Trophoblast cell (in vitro differentiated cells and primary cell): ENCODE measurements around the gene TRPV4.

Experiments
- DNase-seq, 2 donors: peaks; one replicate each; pipeline ENCODE4 v3.0.0-alpha.2; 2016
- H2AFZ ChIP-seq: 2 replicates; pipeline ENCODE4 v1.6.1; 2013; ENCODE audit warnings: low read length, moderate library complexity, mild to moderate bottlenecking; ENCODE audit not compliant: insufficient read depth, poor library complexity
- H2AK5ac ChIP-seq: 2 replicates; pipeline ENCODE4 v1.6.1; 2013; ENCODE audit warnings: mild to moderate bottlenecking, low read length
- H2BK120ac ChIP-seq: 2 replicates; pipeline ENCODE4 v1.6.1; 2013; ENCODE audit warnings: low read length, mild to moderate bottlenecking, moderate library complexity; ENCODE audit not compliant: insufficient read depth, poor library complexity
- H2BK12ac ChIP-seq: 2 replicates; pipeline ENCODE4 v1.6.1; 2013; ENCODE audit warnings: mild to moderate bottlenecking, low read length, moderate library complexity
- H2BK5ac ChIP-seq: 2 replicates; pipeline ENCODE4 v1.6.1; 2013; ENCODE audit warnings: low read length, low read depth, moderate library complexity, mild to moderate bottlenecking; ENCODE audit not compliant: poor library complexity
- H3K14ac ChIP-seq: 2 replicates; pipeline ENCODE4 v1.6.1; 2013; ENCODE audit warnings: mild to moderate bottlenecking, low read length
- H3K18ac ChIP-seq: 2 replicates; pipeline ENCODE4 v1.6.1; 2013; ENCODE audit warnings: mild to moderate bottlenecking, low read length
- H3K23ac ChIP-seq: 2 replicates; pipeline ENCODE4 v1.6.1; 2013; ENCODE audit warnings: low read length
- H3K27ac ChIP-seq: 2 replicates; pipeline ENCODE4 v1.5.1; 2013; ENCODE audit warnings: low read depth, mild to moderate bottlenecking, inconsistent platforms, low read length, moderate library complexity
- H3K27me3 ChIP-seq: 2 replicates; pipeline ENCODE4 v1.6.1; 2013; ENCODE audit warnings: inconsistent platforms, mild to moderate bottlenecking, low read length, moderate library complexity; ENCODE audit not compliant: insufficient read depth
- H3K36me3 ChIP-seq, 2 experiments: 1 replicate in 1 of 2; 2 replicates in 1 of 2; pipeline ENCODE4 v1.6.1; 2013; ENCODE audit warnings: low read length in 2 of 2, mild to moderate bottlenecking in 2 of 2, moderate library complexity in 1 of 2; ENCODE audit not compliant: insufficient read depth in 2 of 2, control insufficient read depth in 1 of 2
- H3K4ac ChIP-seq: 2 replicates; pipeline ENCODE4 v1.6.1; 2013; ENCODE audit warnings: low read depth, mild to moderate bottlenecking, low read length, moderate library complexity
- H3K4me1 ChIP-seq, 2 experiments: 1 replicate in 1 of 2; 2 replicates in 1 of 2; pipeline ENCODE4 v1.6.1; 2013; ENCODE audit warnings: low read length in 2 of 2, mild to moderate bottlenecking in 2 of 2, moderate library complexity in 1 of 2; ENCODE audit not compliant: insufficient read depth in 2 of 2, control insufficient read depth in 1 of 2
- H3K4me2 ChIP-seq: 2 replicates; pipeline ENCODE4 v1.6.1; 2013; ENCODE audit warnings: inconsistent platforms, mild to moderate bottlenecking, low read length, moderate library complexity
- H3K4me3 ChIP-seq: 2 replicates; pipeline ENCODE4 v1.5.1; 2013; ENCODE audit warnings: mild to moderate bottlenecking, low read depth, low read length, inconsistent platforms
- H3K79me1 ChIP-seq: one replicate; pipeline ENCODE4 v1.6.1; 2013; ENCODE audit warnings: low read length
- H3K79me2 ChIP-seq: 2 replicates; pipeline ENCODE4 v1.6.1; 2013; ENCODE audit warnings: low read length, mild to moderate bottlenecking; ENCODE audit not compliant: control insufficient read depth, insufficient read depth, poor library complexity
- H3K9ac ChIP-seq: 2 replicates; pipeline ENCODE4 v1.6.1; 2013; ENCODE audit warnings: mild to moderate bottlenecking, low read length
- H3K9me3 ChIP-seq: 2 replicates; pipeline ENCODE4 v1.6.1; 2013; ENCODE audit warnings: low read depth, mild to moderate bottlenecking, control low read depth, inconsistent platforms, low read length; ENCODE audit not compliant: insufficient read depth
- H4K12ac ChIP-seq: 2 replicates; pipeline ENCODE4 v1.6.1; 2013; ENCODE audit warnings: low read depth, mild to moderate bottlenecking, low read length, moderate library complexity
- H4K8ac ChIP-seq: 2 replicates; pipeline ENCODE4 v1.6.1; 2013; ENCODE audit warnings: low read depth, mild to moderate bottlenecking, low read length, moderate library complexity
- H4K91ac ChIP-seq: one replicate; pipeline ENCODE4 v1.6.1; 2013; ENCODE audit warnings: low read depth, mild to moderate bottlenecking, low read length, moderate library complexity
- WGBS: extraction: QIAGEN DNeasy Blood & Tissue Kit; methylation state at CpG from one replicate; pipeline ENCODE4 v1.1.7; 2013; ENCODE audit warnings: missing lambda C conversion rate; ENCODE audit not compliant: insufficient read length, insufficient coverage; ENCODE audit errors: extremely low coverage; 5-methylcytosine and 5-hydroxymethylcytosine counted together

Gene TRPV4

GRCh38 chr12:109793411-109793810, 39.8 kb downstream of the TRPV4 start:
- H4K12ac ChIP-seq = no peak overlapping the region
- no peaks in the 10 kb centered on the region for H3K79me1 ChIP-seq
- no peak overlapping the region for H3K14ac ChIP-seq
- no peak overlapping the region for H3K4ac ChIP-seq
- H3K27ac ChIP-seq = no peak overlapping the region
- no peak for DNase-seq
- H4K91ac ChIP-seq = no peak overlapping the region
- no peak overlapping the region for H3K4me3 ChIP-seq
- H2BK12ac ChIP-seq = no peak overlapping the region
- H3K4me1 ChIP-seq = no peaks in the 10 kb centered on the region
- no peak overlapping the region for H3K4me2 ChIP-seq
- no peaks in the 10 kb centered on the region for H3K27me3 ChIP-seq
- H2BK120ac ChIP-seq = no peak overlapping the region
- peaks cover 2% of the 10 kb centered on the region for H3K9me3 ChIP-seq
- H2AFZ ChIP-seq = no peak overlapping the region
- H3K18ac ChIP-seq = no peak overlapping the region
- H3K36me3 ChIP-seq = peaks cover 4 to 6% of the 10 kb centered on the region in 2 experiments
- H3K23ac ChIP-seq = no peak overlapping the region
- WGBS = 100% methylated on average over 1 of the region's 4 CpGs
- no peak overlapping the region for H4K8ac ChIP-seq
- no peaks in the 10 kb centered on the region for H3K79me2 ChIP-seq
- H2AK5ac ChIP-seq = no peak overlapping the region
- H2BK5ac ChIP-seq = no peak overlapping the region
- no peak overlapping the region for H3K9ac ChIP-seq

- H2BK5ac ChIP-seq = no peak overlapping the region
- no peak overlapping the region for H4K91ac ChIP-seq
- no peaks in the 10 kb centered on the region for H3K79me2 ChIP-seq
- H3K23ac ChIP-seq = no peak overlapping the region
- no peak overlapping the region for H3K4me3 ChIP-seq
- no peak overlapping the region for H3K9ac ChIP-seq
- no peak overlapping the region for H3K18ac ChIP-seq
- H3K4ac ChIP-seq = no peak overlapping the region
- no peak overlapping the region for H4K8ac ChIP-seq
- no peaks in the 10 kb centered on the region for H3K4me1 ChIP-seq
- H3K9me3 ChIP-seq = peaks cover 3% of the 10 kb centered on the region
- no peak overlapping the region for H2AK5ac ChIP-seq
- H3K14ac ChIP-seq = no peak overlapping the region
- H2BK12ac ChIP-seq = no peak overlapping the region
- no peak overlapping the region for H3K4me2 ChIP-seq
- H3K36me3 ChIP-seq = peaks cover 2 to 3% of the 10 kb centered on the region in 2 experiments
- H2BK120ac ChIP-seq = no peak overlapping the region
- no peaks in the 10 kb centered on the region for H3K27me3 ChIP-seq
- no peak overlapping the region for H4K12ac ChIP-seq
- no peaks in the 10 kb centered on the region for H3K79me1 ChIP-seq
- H3K27ac ChIP-seq = no peak overlapping the region
- no peak for DNase-seq
- H2AFZ ChIP-seq = no peak overlapping the region
These were observed 40.2 kb downstream of the TRPV4 start for GRCh38 chr12:109792992-109793391.

GRCh38 chr12:109789526-109790048, 43.6 kb downstream of the TRPV4 start:
- peaks cover 4% of the 10 kb centered on the region for H3K9me3 ChIP-seq
- H3K4ac ChIP-seq = no peak overlapping the region
- peaks cover 4 to 9% of the 10 kb centered on the region in 2 experiments for H3K36me3 ChIP-seq
- no peak overlapping the region for H2BK5ac ChIP-seq
- no peak overlapping the region for H3K4me3 ChIP-seq
- no peak overlapping the region for H3K23ac ChIP-seq
- no peak overlapping the region for H2BK12ac ChIP-seq
- H3K79me2 ChIP-seq = no peaks in the 10 kb centered on the region
- no peak overlapping the region for H4K91ac ChIP-seq
- no peak overlapping the region for H3K14ac ChIP-seq
- no peak overlapping the region for H4K8ac ChIP-seq
- WGBS = no CpG with 5 or more reads among the region's 1 CpG
- no peaks in the 10 kb centered on the region for H3K4me1 ChIP-seq
- H2AFZ ChIP-seq = no peak overlapping the region
- no peak overlapping the region for H2BK120ac ChIP-seq
- no peaks in the 10 kb centered on the region for H3K79me1 ChIP-seq
- no peak overlapping the region for H2AK5ac ChIP-seq
- H3K9ac ChIP-seq = no peak overlapping the region
- H4K12ac ChIP-seq = no peak overlapping the region
- no peak overlapping the region for H3K18ac ChIP-seq
- no peak overlapping the region for H3K4me2 ChIP-seq
- DNase-seq = no peak
- H3K27me3 ChIP-seq = no peaks in the 10 kb centered on the region
- H3K27ac ChIP-seq = no peak overlapping the region

- WGBS = no CpG with 5 or more reads among the region's 9 CpGs
- no peaks in the 10 kb centered on the region for H3K79me1 ChIP-seq
These were observed 46.4 kb downstream of the TRPV4 start for GRCh38 chr12:109786799-109787198.

More at GRCh38 chr12:109786799-109787198, 46.4 kb downstream of the TRPV4 start:
- Histone ChIP-seq H2AFZ (no peak overlapping the region), H3K4me3 (no peak overlapping the region), H3K27me3 (no peaks in the 10 kb centered on the region), H3K4me2 (no peak overlapping the region), H3K14ac (no peak overlapping the region), H3K36me3 (peaks cover 4 to 8% of the 10 kb centered on the region in 2 experiments), H3K4ac (no peak overlapping the region), H3K18ac (no peak overlapping the region), H3K23ac (no peak overlapping the region), H2BK5ac (no peak overlapping the region), H2AK5ac (no peak overlapping the region), H2BK120ac (no peak overlapping the region), H3K27ac (no peak overlapping the region), H4K91ac (no peak overlapping the region), H4K12ac (no peak overlapping the region), H3K9ac (no peak overlapping the region), H3K79me2 (no peaks in the 10 kb centered on the region), H2BK12ac (no peak overlapping the region), H3K9me3 (peaks cover 13% of the 10 kb centered on the region), H3K4me1 (peaks cover 0 to 4% of the 10 kb centered on the region in 2 experiments), H4K8ac (no peak overlapping the region)
- DNase-seq = no peak
